Superior temporal gyrus (tissue), 1 donor: ENCODE data around the gene ATL1.

Experiments used
- DNase-seq: peaks from one replicate; pipeline ENCODE4 v3.0.0-alpha.2; 2016; ENCODE audit errors: extremely low spot score

ATL1 gene

GRCh38 chr14:50559990-50560930 lies at the start of gene ATL1:
Gene ATL1 (plus strand): TSS chr14:50560145. CDS start chr14:50560266, 121 bp downstream.
- DNase-seq = peak; percentile 83

- DNase-seq = no peak
These were observed 49.8 kb upstream of the ATL1 start for GRCh38 chr14:50510157-50510556.

DNA sequence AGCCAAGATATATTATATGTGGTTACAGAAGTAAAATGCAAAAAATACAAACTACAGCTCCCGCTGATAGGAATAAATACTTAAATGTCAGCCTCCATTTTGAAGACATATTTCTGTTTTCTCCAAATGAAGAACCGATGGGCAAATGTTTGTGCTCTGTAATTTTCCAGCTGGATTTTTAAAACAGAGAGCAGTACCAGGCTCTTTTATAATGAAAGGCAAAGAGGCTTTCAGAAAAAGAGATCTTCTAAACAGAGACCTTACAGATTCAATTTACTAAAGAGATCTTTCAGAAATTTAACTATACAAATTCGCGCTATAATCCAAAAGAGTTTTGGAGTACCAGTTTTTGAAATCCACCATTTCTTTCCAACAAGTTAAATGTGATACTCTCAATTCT lies 47.5 kb upstream of the ATL1 start:
- peak; percentile 84 for DNase-seq

GRCh38 chr14:50516091-50516490 lies 43.9 kb upstream of the ATL1 start:
- DNase-seq = peak; percentile 28

GRCh38 chr14:50520947-50521815 lies 38.8 kb upstream of the ATL1 start:
- DNase-seq = peak; percentile 25

- DNase-seq = no peak
These were observed 38.0 kb upstream of the ATL1 start for GRCh38 chr14:50521912-50522341.

DNA sequence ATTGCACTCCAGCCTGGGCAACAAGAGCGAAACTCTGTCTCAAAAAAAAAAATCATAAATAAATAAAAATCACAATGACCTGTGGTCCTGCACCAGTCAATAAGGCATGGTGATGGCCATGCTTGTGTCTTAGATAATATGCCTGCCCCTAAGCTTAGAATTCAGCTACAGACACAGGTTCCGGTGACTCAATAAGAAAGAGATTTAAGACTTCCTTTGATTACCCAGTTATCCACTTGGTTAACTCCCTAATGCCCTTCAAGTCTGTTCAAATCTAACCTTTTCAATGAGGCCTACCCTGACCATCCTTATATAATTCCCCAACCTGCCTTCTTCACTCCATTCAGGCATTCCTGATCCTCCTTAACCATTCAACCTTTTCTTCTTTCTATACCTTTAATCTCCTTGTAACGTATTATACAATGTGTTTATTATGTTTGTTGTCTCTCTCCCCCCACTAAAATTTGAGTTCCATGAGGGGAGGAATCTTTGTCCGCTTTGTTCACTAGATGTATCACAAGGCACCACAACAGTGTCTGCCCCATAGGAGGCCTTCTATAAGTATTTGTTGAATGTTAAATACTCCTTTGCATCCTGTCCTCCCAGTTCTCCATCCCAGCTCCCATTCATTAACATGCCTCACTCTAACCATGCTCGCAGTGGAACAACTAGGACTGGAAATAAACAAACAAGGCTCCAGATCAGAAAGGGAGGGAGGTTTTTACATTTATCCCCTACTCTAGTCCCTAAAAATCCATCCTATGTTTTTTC lies 36.5 kb upstream of the ATL1 start:
- DNase-seq = peak; percentile 28

DNA sequence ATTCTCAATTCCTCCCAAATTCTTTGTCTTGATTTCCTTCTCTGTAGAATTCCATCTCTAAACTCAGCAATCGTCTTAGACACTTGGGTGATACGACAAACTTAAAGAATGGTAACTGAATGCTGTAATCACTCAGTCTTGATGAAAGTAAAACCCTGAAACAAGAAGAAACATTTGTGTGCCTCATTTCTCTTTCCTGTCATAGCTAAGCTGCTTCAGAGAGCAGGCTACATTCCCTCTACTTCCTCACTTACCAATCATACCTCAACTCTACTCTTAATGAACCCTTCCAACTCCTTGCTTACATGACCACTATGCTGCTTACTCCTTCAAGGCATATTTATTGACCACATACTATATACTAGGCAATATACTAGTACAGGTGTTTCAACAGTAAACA lies 35.9 kb upstream of the ATL1 start:
- peak; percentile 14 for DNase-seq

DNA sequence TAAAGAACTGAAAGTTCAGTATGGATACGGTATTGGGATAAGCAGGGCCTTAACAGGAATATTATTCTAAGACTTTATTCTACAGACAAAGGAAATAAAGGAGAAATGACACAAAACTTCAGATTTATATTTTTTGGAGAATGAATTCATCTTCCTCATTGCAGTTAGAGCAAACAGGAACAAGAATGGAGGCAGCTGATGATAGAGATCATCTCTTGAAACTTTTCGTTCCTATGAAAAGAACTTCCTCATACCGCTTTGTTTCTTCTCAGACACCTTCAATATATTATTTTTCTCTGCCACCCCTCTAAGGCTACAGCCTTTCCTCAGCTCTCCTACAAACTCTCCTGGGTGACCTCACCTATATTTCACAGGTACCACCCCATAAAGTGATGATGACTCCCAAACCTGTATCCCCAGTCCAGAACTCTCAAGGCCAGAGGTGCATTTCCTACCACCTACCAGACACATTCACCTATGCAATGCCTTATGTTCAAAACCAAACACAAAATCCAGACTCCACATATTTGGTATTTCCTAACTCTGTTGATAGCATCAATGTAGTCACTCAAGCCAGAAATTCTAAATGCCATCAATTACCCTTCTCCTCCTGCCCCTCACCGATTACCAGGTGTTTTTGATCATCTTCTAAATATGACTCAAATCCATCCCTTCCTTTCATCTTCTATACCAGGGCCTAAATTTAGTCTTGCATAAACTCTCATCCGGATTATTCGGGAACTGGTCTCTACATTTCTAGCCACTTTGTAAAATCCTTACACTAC lies 35.0 kb upstream of the ATL1 start:
- DNase-seq = peak; percentile 8

GRCh38 chr14:50528000-50528399 lies 31.9 kb upstream of the ATL1 start:
- DNase-seq = peak; percentile 7

- peak; percentile 34 for DNase-seq
These were observed 30.4 kb upstream of the ATL1 start for GRCh38 chr14:50529288-50530179.

DNA sequence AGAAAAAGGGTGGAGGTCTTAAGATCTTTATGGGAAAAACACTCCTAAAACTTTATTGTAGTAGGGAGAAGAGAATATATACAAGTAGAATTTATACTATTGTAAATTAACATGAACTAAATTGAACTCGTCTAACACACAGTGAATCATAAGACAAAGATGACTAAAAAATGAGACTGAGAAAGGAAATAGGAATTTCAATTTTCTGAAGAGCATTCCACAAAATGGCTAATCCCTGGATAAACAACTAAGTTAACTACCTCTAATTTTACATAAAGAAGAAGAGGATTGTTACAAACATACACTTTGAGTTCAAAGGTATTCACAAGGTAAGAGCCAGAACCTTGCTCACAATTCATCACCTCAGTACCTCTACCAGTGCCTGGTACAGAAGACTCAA lies 29.6 kb upstream of the ATL1 start:
- no peak for DNase-seq

DNA sequence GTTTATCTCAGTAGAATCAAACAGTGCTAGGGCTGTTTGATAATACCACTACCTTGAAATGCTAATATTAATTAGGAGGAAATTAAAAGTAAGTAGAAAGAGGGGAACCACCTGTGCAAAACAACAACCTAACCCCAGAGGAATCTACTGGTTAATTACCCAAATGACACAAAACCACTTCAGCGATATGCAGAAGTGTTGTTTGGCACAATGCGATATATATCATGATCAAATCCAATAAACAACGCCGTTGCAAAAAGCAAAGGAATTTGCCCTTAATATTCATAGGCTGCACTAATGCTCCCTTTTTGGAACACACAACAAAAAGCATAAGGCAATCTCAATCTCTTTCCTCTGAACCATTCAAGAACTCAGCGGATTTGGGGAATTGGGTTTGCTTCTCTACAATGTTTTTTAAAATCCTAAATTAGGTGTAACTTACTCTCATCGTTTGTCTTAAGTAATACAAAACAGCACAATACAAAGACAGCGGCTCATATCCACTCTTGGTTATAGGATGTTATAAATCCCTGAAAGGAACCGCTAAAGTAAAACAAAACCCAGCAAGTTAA lies 29.1 kb upstream of the ATL1 start:
- DNase-seq = peak; percentile 73

GRCh38 chr14:50531595-50532501 lies 28.1 kb upstream of the ATL1 start:
- DNase-seq = peak; percentile 59

GRCh38 chr14:50532502-50533240 lies 27.3 kb upstream of the ATL1 start, which contains the start of gene MAP4K5:
Gene MAP4K5 (minus strand): TSS chr14:50532569. CDS start chr14:50532049, 520 bp downstream.
- peak; percentile 89 for DNase-seq

DNA sequence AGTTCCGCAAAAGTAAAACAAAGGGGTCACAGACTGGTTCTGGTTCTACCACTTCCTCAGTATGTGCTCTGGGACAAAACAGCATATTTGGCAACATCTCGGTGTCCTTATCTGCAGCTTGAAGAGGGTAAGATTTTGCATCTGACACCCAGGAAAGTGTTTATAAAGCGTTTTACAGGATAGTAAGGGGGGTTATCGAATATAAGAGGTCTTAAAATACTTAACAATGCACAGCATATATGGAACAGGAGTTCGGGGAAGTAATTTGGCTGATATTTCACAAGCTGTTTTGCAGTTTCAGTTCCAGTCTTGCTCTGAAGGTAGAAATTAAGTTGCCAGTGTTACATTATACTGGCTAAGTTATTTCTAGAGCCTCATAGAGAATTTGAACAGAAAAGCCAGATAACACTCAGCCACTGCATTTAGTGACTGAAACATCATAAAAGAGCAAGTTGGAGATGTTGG lies 26.7 kb upstream of the ATL1 start:
- DNase-seq = peak; percentile 86

DNA sequence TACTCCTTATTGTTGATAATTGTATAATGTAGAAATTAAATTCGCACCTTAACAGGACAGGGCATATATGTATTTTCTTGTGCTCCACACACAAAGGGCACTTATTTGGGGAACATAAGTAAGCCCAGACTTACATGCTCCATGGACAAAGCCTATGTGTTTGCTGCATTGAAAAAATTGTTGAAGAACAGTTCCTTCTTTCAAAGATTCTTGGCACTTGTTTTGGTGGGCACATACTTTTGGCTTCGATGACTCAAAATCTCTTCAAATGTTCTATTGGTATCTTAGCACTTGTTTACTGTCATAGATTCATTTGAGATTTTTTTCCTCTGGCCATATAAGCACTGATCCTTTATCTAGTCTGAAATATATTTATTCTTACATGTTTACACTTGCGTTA lies 26.1 kb upstream of the ATL1 start:
- no peak for DNase-seq
